ENCODE results near the gene MECP2.
A peak's percentile ranks its signal among the peaks of the same experiment; 100 is the strongest.
"Not testable (repeated sequence)": the region's sequence is repeated elsewhere in the genome, so short reads cannot be mapped to it uniquely, and the experiment has no call there.

The MECP2 gene

GRCh38 chrX:154097589-154098541 lies at the start of gene MECP2:
Gene MECP2, minus strand, starts transcription at chrX:154097717.
- DNase-seq = peak; percentile 81

GRCh38 chrX:154144010-154144409 lies 46.5 kb upstream of the MECP2 start, which contains the start of gene OPN1LW:
Gene OPN1LW, plus strand, starts transcription at chrX:154144243. Its CDS starts 41 bp downstream, at chrX:154144284.
- DNase-seq = not testable (repeated sequence)

GRCh38 chrX:154142950-154143745 lies 45.6 kb upstream of the MECP2 start:
- DNase-seq = no peak

- DNase-seq = no peak
Measured at GRCh38 chrX:154142386-154142785, 44.9 kb upstream of the MECP2 start.

- DNase-seq = no peak
Measured at GRCh38 chrX:154140742-154141141, 43.2 kb upstream of the MECP2 start.

GRCh38 chrX:154140206-154140605 lies 42.7 kb upstream of the MECP2 start:
- no peak for DNase-seq

GRCh38 chrX:154138857-154139256 lies 41.3 kb upstream of the MECP2 start:
- no peak for DNase-seq

- peak; percentile 66 for DNase-seq
Measured at GRCh38 chrX:154136627-154137161, 39.2 kb upstream of the MECP2 start.

GRCh38 chrX:154135458-154136229 lies 38.1 kb upstream of the MECP2 start:
- DNase-seq = no peak

- no peak for DNase-seq
Measured at GRCh38 chrX:154132366-154132765, 34.8 kb upstream of the MECP2 start.

GRCh38 chrX:154131955-154132354 lies 34.4 kb upstream of the MECP2 start:
- DNase-seq = no peak

GRCh38 chrX:154126101-154126500 lies 28.6 kb upstream of the MECP2 start:
- DNase-seq = no peak

- no peak for DNase-seq
Measured at GRCh38 chrX:154125391-154126040, 28.0 kb upstream of the MECP2 start.

GRCh38 chrX:154123241-154124219 lies 26.0 kb upstream of the MECP2 start:
- peak; percentile 22 for DNase-seq

GRCh38 chrX:154121961-154122360 lies 24.4 kb upstream of the MECP2 start:
- DNase-seq = no peak

- no peak for DNase-seq
Measured at GRCh38 chrX:154121207-154121606, 23.7 kb upstream of the MECP2 start.

- no peak for DNase-seq
Measured at GRCh38 chrX:154120567-154120966, 23.1 kb upstream of the MECP2 start.

GRCh38 chrX:154117566-154117965 lies 20.0 kb upstream of the MECP2 start:
- no peak for DNase-seq

GRCh38 chrX:154116426-154117211 lies 19.1 kb upstream of the MECP2 start:
- no peak for DNase-seq

GRCh38 chrX:154115750-154116149 lies 18.2 kb upstream of the MECP2 start:
- DNase-seq = no peak

All from activated gamma-delta T cell treated with Interleukin-2 at 50 U/mL for 16 hours (primary cell).